HepG2 (cell line): Measurements from ENCODE around the gene SF1. TPM values are rescaled to one million over a fixed set of nuclear protein-coding genes. Genes with fewer than 3 reads are reported as not detected.

ENCODE experiments used
- ATAC-seq: fragments of 200-7000 bp; cut with Tn5 transposase; 3 replicates; pipeline ENCODE4 v1.9.1; 2020; ENCODE audit warnings: mild to moderate bottlenecking, moderate library complexity
- BruUV-seq: library from RNA; stranded (reverse); fragments of 400-500 nt; replicated peaks from 2 replicates; lab custom pipeline; 2021; lab: Mats Ljungman, UMichigan
- CTCF ChIA-PET: fragments of 300-600 bp; formaldehyde crosslinking; extraction: SDS; loops from one replicate; lab custom pipeline; 2021; ENCODE audit warnings: low total read pairs, inconsistent platforms, low intra/inter-chr PET ratio; lab: Yijun Ruan, JAX
- POLR2A ChIA-PET: fragments of 350-600 bp; sonication (Branson Sonifier 250); formaldehyde crosslinking; loops from one replicate; lab custom pipeline; 2020; ENCODE audit warnings: antibody characterized with exemption, inconsistent platforms; lab: Yijun Ruan, JAX
- DNase-seq: peaks from one replicate; pipeline ENCODE4 v3.0.0-alpha.2; 2015; ENCODE audit warnings: low spot score
- FAIRE-seq: peaks from 3 replicates; lab custom pipeline; 2011; peaks lifted over from hg19 to GRCh38; lab: Jason Lieb, UNC
- H2AFZ ChIP-seq: one replicate; pipeline ENCODE4 v1.6.1; 2011; ENCODE audit warnings: low read length, inconsistent platforms
- H3K27ac ChIP-seq: fragments of 300-600 bp; 3 replicates; pipeline ENCODE4 v1.8.0; 2011; ENCODE audit warnings: mixed run types, mild to moderate bottlenecking, mixed read lengths, low read length, inconsistent platforms; ENCODE audit not compliant: insufficient read depth; ENCODE audit errors: extremely low read length
- H3K27me3 ChIP-seq, 2 experiments: fragments of 200-600 bp in 1 of 2; 2 replicates in 1 of 2; 3 replicates in 1 of 2; pipeline versions ENCODE4 v1.6.0 to v1.8.0; 2011; ENCODE audit warnings: low read length in 2 of 2, mild to moderate bottlenecking in 2 of 2, moderate library complexity in 2 of 2, inconsistent platforms in 1 of 2; ENCODE audit not compliant: insufficient read depth in 2 of 2, control insufficient read depth in 1 of 2
- H3K36me3 ChIP-seq, 2 experiments: fragments of 200-600 bp in 1 of 2; replicated peaks in 1 of 2; 2 replicates in 1 of 2; 3 replicates in 1 of 2; pipeline versions ENCODE4 v1.5.1 to v1.8.0; 2011; ENCODE audit warnings: low read length in 2 of 2, inconsistent platforms in 1 of 2; ENCODE audit not compliant: insufficient read depth in 2 of 2, control insufficient read depth in 1 of 2
- H3K4me1 ChIP-seq: 2 replicates; pipeline ENCODE4 v1.5.1; 2012; ENCODE audit warnings: low read length, inconsistent platforms; ENCODE audit not compliant: insufficient read depth
- H3K4me2 ChIP-seq: 2 replicates; pipeline ENCODE4 v1.6.0; 2011; ENCODE audit warnings: low read depth, low read length, inconsistent platforms
- H3K4me3 ChIP-seq, 3 experiments: fragments of 200-600 bp in 1 of 3; sonication (generic), shearing (Covaris generic) in 1 of 3; replicated peaks in 1 of 3; 2 replicates each; pipeline ENCODE4 v1.5.1; 2011 to 2016; ENCODE audit warnings: low read length in 3 of 3, inconsistent platforms in 2 of 3, low read depth in 2 of 3, mild to moderate bottlenecking in 2 of 3, control low read depth in 1 of 3, mixed read lengths in 1 of 3; ENCODE audit not compliant: insufficient read depth in 1 of 3
- H3K79me2 ChIP-seq: one replicate; pipeline ENCODE4 v1.6.1; 2011; ENCODE audit warnings: low read length, inconsistent platforms; ENCODE audit not compliant: insufficient read depth
- H3K9ac ChIP-seq: 2 replicates; pipeline ENCODE4 v1.6.0; 2011; ENCODE audit warnings: mild to moderate bottlenecking, low read depth, low read length, inconsistent platforms; ENCODE audit not compliant: insufficient read depth
- H3K9me3 ChIP-seq: 2 replicates; pipeline ENCODE4 v1.5.1; 2012; ENCODE audit warnings: mild to moderate bottlenecking, low read length
- H4K20me1 ChIP-seq: 2 replicates; pipeline ENCODE4 v1.6.0; 2011; ENCODE audit warnings: inconsistent platforms, mild to moderate bottlenecking, low read length, moderate library complexity; ENCODE audit not compliant: insufficient read depth
- FOXP4 ChIP-seq: sonication (generic); formaldehyde crosslinking; IDR thresholded peaks from 2 replicates; pipeline ENCODE4 v1.4.0; 2020; ENCODE audit warnings: missing genetic modification reagents
- HNF4A ChIP-seq: sonication (generic); formaldehyde crosslinking; IDR thresholded peaks from 2 replicates; pipeline ENCODE4 v1.4.0; 2020; ENCODE audit warnings: missing genetic modification reagents
- PHF21A ChIP-seq: sonication (generic); formaldehyde crosslinking; IDR thresholded peaks from 2 replicates; pipeline ENCODE4 v1.5.0; 2020; ENCODE audit warnings: mild to moderate bottlenecking, missing genetic modification reagents
- SETDB1 ChIP-seq: sonication (generic); formaldehyde crosslinking; IDR thresholded peaks from 2 replicates; pipeline ENCODE4 v1.5.1; 2020; ENCODE audit warnings: missing genetic modification reagents, mild to moderate bottlenecking, borderline replicate concordance
- TFAP4 ChIP-seq: sonication (generic); IDR thresholded peaks from 2 replicates; pipeline ENCODE4 v1.6.1; 2016; ENCODE audit warnings: low read depth, borderline replicate concordance
- TOPORS ChIP-seq: sonication (generic); formaldehyde crosslinking; IDR thresholded peaks from 2 replicates; pipeline ENCODE4 v1.8.0; 2023; ENCODE audit warnings: mild to moderate bottlenecking, missing genetic modification reagents
- ZNF180 ChIP-seq: sonication (generic); formaldehyde crosslinking; IDR thresholded peaks from 2 replicates; pipeline ENCODE4 v1.4.0; 2020; ENCODE audit warnings: low read depth, missing genetic modification reagents, borderline replicate concordance
- ZNF230 ChIP-seq: sonication (generic); formaldehyde crosslinking; IDR thresholded peaks from 2 replicates; pipeline ENCODE4 v1.4.0; 2020; ENCODE audit warnings: mild to moderate bottlenecking, missing genetic modification reagents
- ZNF414 ChIP-seq: sonication (generic); formaldehyde crosslinking; IDR thresholded peaks from 2 replicates; pipeline ENCODE4 v1.5.0; 2020; ENCODE audit warnings: missing genetic modification reagents
- ZNF816 ChIP-seq: sonication (generic); formaldehyde crosslinking; IDR thresholded peaks from 2 replicates; pipeline ENCODE4 v1.8.0; 2022; ENCODE audit warnings: missing genetic modification reagents, mild to moderate bottlenecking, borderline replicate concordance
- ZNF883 ChIP-seq: sonication (generic); formaldehyde crosslinking; IDR thresholded peaks from 2 replicates; pipeline ENCODE4 v1.5.1; 2020; ENCODE audit warnings: mild to moderate bottlenecking, missing genetic modification reagents; ENCODE audit errors: not compliant biosample characterization
- WGBS: methylation state at CpG from one replicate; pipeline ENCODE4 v1.1.6; 2017; ENCODE audit warnings: low lambda C conversion rate; 5-methylcytosine and 5-hydroxymethylcytosine counted together
- in situ Hi-C: cut with HindIII; loops from 2 replicates; pipeline ENCODE4 v1.10.0; 2017; ENCODE audit warnings: low pct_unique_long_range_greater_than_20kb; ENCODE audit not compliant: extremely low pct_ligation_motif_present
- intact Hi-C: fragments of 100-400 bp; cut with micrococcal nuclease; formaldehyde crosslinking; loops from one replicate; pipeline ENCODE4 v1.10.0; 2022; ENCODE audit not compliant: unreplicated experiment
- polyA plus RNA-seq, 8 experiments: library from polyadenylated mRNA; depleted of rRNA in 3 of 8; stranded (reverse) in 7 of 8; unstranded in 1 of 8; fragments of >200 nt; fragmentation: Illumina TruSeq in 4 of 8; extraction: Trizol in 4 of 8; gene quantifications; 2 replicates each; pipeline versions ENCODE4 v1.2.1 to v1.2.3, GENCODE V29; 2011 to 2016; ENCODE audit warnings: low read depth in 4 of 8, missing spikeins in 1 of 8, mixed read lengths in 1 of 8; ENCODE audit not compliant: insufficient read depth in 1 of 8
- total RNA-seq, 5 experiments: library from RNA; depleted of rRNA; stranded (reverse); fragments of >200 nt; fragmentation: Illumina TruSeq; extraction: Trizol; gene quantifications; 2 replicates each; pipeline ENCODE4 v1.2.3, GENCODE V29; 2016; ENCODE audit warnings: low read depth in 1 of 5

The SF1 gene
- total and polyA plus RNA-seq, 2 of the 13 experiments (the other 11 are each of a cell fraction or from before 2014, with no cell fraction given), result 55.5 to 70.4 TPM

GRCh38 chr11:64742087-64742888 is 36.1 kb downstream of the SF1 start:
- peak; percentile 29 for ATAC-seq
- Histone ChIP-seq H2AFZ (no peak overlapping the region), H3K4me2 (peak overlapping the region; percentile 82), H3K4me3 (peak overlapping the region; percentile 43 to 74 (median 59)), H3K27me3 (peaks cover 14 to 76% of the 10 kb centered on the region in 2 experiments), H3K4me1 (peaks cover 34% of the 10 kb centered on the region), H3K27ac (no peak overlapping the region), H3K9me3 (no peaks in the 10 kb centered on the region), H4K20me1 (0 out of 2 replicates have a peak, but pooled peaks cover 3% of the 10 kb centered on the region), H3K36me3 (no peaks in the 10 kb centered on the region), H3K9ac (no peak overlapping the region), H3K79me2 (no peaks in the 10 kb centered on the region)
- FAIRE-seq, result no peak
- intact Hi-C loops, result no loop called here
- no TSS peak for BruUV-seq
- in situ Hi-C loops, result no loop called here
- TF ChIP-seq TFAP4, result 0 out of 2 replicates have a peak, but pooled peaks have one; percentile 10
- peak; percentile 25 for TF ChIP-seq ZNF883 (CRISPR knock-in tag)
- 0 out of 2 replicates have a peak, but pooled peaks have one; percentile 18 for TF ChIP-seq PHF21A (CRISPR knock-in tag)
- TF ChIP-seq ZNF414 (CRISPR knock-in tag), result 0 out of 2 replicates have a peak, but pooled peaks have one; percentile 50
- TF ChIP-seq ZNF230 (CRISPR knock-in tag), result 0 out of 2 replicates have a peak, but pooled peaks have one; percentile 30
- 0 out of 2 replicates have a peak, but pooled peaks have one; percentile 7 for TF ChIP-seq FOXP4 (CRISPR knock-in tag)
- TF ChIP-seq ZNF180 (CRISPR knock-in tag), result no peak
- 0 out of 2 replicates have a peak, but pooled peaks have one; percentile 34 for TF ChIP-seq ZNF816 (CRISPR knock-in tag)
- no peak for TF ChIP-seq SETDB1
- 0 out of 2 replicates have a peak, but pooled peaks have one; percentile 9 for TF ChIP-seq HNF4A (CRISPR knock-in tag)
- no peak for TF ChIP-seq TOPORS (CRISPR knock-in tag)
- WGBS, result 21% methylated on average over 24 of the region's 54 CpGs
- no peak for DNase-seq
- CTCF ChIA-PET, result interaction anchor here (2.8 kb wide), 1 partner anchor 54 kb away, joined by 23 read pairs; no protein-coding TSS in a partner anchor
- POLR2A ChIA-PET, result no interaction called here
